Activated T-cell treated with anti-CD3 and anti-CD28 coated beads, Interleukin-2, amount 50 U/mL, for 48 hours (primary cell): ENCODE data around the gene TCFL5.

ENCODE experiments used
- DNase-seq, 2 experiments: peaks; one replicate each; pipeline ENCODE4 v3.0.0-alpha.2; 2020

Gene TCFL5

DNA sequence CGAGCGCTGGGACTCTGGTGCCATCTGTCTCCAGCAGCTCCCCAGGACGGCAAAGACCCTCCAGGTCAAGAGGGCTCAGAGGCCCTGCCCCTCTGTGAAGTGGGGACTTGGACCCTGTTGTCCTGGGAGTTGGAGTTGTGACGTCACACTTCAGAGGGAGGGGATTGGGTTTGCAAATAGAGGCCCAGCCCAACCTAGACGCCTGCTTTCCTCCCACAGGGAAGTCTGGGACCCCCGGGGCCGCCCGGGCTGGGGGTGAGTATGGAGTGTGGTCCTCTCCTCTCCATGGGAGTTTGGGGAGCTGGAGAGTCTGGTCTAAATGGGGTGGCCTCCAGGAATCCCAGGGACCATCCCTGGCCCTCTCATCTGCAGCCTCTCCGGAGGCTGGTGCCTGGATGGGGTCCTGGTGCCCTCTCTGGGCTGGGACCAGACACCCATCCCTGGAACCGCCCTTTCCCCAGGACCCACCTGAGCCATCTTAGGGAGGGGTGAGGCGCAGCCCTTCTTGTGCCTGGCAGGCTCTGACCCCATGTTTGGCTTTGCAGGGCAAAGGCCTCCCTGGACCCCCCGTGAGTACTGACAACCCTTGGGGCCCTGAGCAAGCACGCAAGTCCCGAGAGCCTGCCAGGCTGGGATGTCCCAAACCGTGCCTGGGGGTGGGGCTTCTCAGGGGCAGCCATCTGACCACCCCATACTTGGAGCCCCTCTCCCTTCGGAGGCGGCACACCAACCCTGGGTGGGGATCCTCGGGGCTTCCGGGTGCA, 40.5 kb downstream of the TCFL5 start:
- no peak for DNase-seq

GRCh38 chr20:62820208-62820961, 41.2 kb downstream of the TCFL5 start:
- no peak for DNase-seq

GRCh38 chr20:62819494-62820174, 42.0 kb downstream of the TCFL5 start:
- DNase-seq = no peak

- no peak for DNase-seq
Measured at GRCh38 chr20:62818592-62819493, 42.8 kb downstream of the TCFL5 start.

DNA sequence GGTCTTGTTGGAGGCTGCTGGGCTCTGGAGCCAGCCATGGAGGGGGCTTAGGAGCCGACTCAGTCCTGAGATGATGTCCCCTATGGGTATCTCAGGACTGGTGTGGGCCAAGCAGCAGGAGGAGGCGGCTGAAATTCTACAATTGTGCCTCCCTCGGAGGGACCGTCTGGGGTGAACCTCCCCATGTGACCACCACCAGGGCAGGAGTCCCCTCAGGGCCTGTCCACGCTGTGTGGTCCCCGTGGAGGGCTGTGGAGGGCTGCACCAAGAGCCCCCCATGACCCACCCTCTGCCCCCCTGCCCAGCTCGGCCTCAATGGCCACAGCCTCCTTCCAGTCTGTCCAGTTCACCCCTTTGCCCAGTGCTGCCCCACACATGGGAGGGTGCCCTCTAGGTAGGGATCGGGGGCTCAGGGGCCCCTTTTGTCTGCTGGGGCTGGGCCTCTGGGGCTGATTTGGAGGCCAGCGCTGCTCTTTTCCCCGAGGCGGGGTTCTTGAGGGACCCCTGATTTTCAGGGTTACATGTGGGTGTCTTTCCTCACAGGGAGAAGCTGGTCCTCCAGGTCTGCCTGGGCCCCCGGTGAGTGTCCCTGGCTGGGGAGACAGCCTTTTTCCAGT, 43.5 kb downstream of the TCFL5 start:
- DNase-seq = no peak

- DNase-seq = no peak
Measured at GRCh38 chr20:62816884-62817873, 44.4 kb downstream of the TCFL5 start, which contains the start of gene COL9A3. Gene COL9A3 (plus strand): TSS chr20:62817050. CDS start chr20:62817065, 15 bp downstream.

- DNase-seq = no peak
Measured at GRCh38 chr20:62816031-62816883, 45.4 kb downstream of the TCFL5 start.

DNA sequence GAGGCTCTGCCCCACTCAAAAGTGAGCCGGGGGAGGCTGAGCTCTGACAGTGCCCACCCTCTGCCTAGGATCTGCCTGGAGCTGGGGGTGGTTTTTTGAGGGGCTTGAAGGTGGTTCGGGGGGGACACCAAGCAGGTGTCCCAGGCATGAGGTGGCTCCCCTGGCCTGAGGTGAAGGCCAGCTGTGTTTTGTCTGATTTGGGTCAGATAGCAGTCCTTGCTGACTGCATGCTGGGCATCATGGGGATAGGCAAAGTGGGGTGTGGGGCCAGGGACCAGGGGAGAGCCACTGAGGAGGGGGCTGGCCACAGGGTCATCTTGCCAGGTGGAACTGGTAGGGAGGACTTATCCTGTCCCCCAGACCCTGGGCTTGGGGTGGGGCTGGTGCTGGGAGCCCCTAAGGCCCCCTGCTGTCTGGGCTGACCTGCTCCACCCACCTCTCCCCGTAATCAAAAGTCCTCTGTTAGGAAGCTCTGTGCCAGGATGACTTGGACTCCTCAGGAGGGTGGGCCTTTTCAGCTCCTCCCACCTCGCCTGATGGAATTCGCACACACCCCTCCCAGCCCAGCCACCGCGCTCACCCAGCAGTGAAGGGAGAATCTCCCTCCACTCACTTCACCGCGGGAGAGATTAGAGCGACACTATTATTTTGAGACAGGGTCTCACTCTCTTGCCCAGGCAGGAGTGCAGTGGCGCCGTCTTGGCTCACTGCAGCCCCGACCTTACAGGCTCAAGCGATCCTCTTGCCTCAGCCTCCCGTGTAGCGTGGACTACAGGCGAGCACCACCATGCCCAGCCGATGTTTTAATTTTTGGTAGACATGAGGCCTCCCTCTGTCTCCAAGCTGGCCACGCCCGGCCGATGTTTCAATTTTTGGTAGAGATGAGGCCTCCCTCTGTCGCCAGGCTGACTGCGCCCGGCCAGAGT, 46.3 kb downstream of the TCFL5 start:
- no peak for DNase-seq

- DNase-seq = no peak
Measured at GRCh38 chr20:62814709-62815065, 46.9 kb downstream of the TCFL5 start.

- DNase-seq = no peak
Measured at GRCh38 chr20:62814060-62814708, 47.4 kb downstream of the TCFL5 start.

GRCh38 chr20:62813588-62813987, 48.0 kb downstream of the TCFL5 start:
- DNase-seq = no peak

DNA sequence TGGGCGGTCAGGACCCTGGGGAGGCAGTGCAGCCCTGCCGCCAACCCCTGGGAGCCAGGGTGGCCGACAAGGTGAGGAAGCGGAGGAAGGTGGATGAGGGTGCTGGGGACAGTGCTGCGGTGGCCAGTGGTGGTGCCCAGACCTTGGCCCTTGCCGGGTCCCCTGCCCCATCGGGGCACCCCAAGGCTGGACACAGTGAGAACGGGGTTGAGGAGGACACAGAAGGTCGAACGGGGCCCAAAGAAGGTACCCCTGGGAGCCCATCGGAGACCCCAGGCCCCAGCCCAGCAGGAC, 48.8 kb downstream of the TCFL5 start:
- DNase-seq = no peak

DNA sequence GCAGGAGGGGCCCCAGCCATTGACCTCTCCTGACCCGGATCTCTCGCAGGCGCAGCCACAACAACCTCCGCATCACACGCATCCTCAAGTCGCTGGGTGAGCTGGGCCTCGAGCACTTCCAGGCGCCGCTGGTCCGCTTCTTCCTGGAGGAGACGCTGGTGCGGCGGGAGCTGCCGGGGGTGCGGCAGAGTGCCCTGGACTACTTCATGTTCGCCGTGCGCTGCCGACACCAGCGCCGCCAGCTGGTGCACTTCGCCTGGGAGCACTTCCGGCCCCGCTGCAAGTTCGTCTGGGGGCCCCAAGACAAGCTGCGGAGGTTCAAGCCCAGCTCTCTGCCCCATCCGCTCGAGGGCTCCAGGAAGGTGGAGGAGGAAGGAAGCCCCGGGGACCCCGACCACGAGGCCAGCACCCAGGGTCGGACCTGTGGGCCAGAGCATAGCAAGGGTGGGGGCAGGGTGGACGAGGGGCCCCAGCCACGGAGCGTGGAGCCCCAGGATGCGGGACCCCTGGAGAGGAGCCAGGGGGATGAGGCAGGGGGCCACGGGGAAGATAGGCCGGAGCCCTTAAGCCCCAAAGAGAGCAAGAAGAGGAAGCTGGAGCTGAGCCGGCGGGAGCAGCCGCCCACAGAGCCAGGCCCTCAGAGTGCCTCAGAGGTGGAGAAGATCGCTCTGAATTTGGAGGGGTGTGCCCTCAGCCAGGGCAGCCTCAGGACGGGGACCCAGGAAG, 49.3 kb downstream of the TCFL5 start:
- no peak for DNase-seq

DNA sequence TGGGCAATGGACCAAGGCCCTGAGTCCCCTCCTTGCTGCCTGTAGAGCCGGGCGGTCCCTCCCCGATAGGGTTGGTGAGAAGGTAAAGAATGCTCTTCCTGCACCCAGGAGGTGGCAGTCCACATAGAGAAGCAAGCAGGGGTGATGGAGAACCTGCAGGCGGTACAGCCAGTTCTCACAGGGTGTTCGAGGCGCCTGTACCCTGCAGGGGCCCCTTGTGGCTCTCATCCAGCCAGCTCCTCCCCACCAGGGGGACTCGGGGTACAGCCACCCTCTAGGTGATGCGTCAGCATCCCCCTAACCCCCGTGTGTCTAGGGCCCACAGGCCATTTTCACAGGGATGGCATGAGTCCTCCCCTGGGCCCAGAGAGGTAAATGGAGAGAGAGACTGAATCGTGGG, 49.9 kb downstream of the TCFL5 start:
- no peak for DNase-seq

- no peak for DNase-seq
Measured at GRCh38 chr20:62811320-62811719, 50.3 kb downstream of the TCFL5 start.

DNA sequence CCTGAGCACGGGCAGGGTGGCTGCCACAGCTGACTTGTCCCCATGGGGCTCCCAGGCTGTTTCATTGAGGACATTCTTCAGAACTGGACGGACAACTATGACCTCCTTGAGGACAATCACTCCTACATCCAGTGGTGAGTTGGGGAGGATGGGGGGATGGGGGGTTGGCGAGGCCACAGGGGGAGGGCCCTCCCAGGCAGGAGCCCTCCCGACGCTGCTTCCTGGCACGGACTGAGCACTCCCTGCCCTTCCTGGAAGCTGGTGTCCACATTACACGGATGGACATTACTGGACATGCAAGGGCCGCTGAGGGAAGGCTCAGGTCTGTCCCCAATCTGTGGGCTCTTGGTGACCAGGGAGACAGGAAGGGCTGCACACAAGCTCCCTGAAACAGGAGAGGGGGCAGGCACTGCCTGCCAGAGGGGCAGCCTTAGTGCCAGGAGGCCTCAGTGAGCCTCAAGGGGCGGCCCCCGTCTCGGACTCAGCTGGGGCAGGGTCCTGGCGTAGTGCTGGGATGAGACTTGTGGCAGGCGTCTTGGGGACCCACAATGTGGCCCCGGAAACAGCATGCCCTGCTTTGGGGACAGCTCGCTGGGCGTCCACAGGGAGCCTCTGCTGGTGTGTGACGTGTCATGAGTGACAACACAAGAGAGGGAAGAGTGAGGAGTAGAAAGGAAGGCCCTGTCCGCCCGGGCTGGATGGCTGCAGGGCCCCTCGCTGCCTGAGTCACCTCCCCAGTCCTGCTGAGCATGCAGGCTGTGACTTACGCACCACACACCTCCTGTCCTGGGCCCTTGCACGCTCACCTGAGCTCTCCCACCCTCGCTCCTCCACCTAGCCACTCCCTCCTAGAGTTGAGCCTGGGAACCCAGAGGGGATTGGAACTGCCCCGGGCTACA, 51.8 kb downstream of the TCFL5 start:
- DNase-seq = no peak
